ENCODE data around the gene PCDHGB5.

DNA sequence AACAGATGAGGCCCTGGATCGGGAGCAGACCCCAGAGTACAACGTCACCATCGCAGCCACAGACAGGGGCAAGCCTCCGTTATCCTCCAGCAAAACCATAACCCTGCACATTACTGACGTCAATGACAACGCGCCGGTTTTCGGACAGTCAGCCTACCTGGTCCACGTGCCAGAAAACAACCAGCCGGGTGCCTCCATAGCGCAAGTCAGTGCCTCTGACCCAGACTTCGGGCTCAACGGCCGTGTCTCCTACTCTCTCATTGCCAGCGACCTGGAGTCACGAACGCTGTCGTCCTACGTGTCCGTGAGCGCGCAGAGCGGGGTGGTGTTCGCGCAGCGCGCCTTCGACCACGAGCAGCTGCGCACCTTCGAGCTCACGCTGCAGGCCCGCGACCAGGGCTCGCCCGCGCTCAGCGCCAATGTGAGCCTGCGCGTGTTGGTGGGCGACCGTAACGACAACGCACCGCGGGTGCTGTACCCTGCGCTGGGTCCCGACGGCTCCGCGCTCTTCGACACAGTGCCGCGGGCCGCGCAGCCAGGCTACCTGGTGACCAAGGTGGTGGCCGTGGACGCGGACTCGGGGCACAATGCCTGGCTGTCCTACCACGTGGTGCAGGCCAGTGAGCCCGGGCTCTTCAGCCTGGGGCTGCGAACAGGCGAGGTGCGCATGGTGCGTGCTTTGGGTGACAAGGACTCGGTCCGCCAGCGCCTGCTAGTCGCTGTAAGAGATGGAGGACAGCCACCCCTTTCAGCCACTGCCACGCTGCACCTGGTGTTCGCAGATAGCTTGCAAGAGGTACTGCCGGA is 21.5 kb downstream of the PCDHGB5 start:
- TF ChIP-seq, protein P1, sequence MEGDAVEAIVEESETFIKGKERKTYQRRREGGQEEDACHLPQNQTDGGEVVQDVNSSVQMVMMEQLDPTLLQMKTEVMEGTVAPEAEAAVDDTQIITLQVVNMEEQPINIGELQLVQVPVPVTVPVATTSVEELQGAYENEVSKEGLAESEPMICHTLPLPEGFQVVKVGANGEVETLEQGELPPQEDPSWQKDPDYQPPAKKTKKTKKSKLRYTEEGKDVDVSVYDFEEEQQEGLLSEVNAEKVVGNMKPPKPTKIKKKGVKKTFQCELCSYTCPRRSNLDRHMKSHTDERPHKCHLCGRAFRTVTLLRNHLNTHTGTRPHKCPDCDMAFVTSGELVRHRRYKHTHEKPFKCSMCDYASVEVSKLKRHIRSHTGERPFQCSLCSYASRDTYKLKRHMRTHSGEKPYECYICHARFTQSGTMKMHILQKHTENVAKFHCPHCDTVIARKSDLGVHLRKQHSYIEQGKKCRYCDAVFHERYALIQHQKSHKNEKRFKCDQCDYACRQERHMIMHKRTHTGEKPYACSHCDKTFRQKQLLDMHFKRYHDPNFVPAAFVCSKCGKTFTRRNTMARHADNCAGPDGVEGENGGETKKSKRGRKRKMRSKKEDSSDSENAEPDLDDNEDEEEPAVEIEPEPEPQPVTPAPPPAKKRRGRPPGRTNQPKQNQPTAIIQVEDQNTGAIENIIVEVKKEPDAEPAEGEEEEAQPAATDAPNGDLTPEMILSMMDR (IDR thresholded peaks at IDR 0.05) = no peak
- no peak for TF ChIP-seq POLR2A (IDR thresholded peaks at IDR 0.05)
